Measurements from ENCODE around the gene ZCCHC14.

ZCCHC14 gene

DNA sequence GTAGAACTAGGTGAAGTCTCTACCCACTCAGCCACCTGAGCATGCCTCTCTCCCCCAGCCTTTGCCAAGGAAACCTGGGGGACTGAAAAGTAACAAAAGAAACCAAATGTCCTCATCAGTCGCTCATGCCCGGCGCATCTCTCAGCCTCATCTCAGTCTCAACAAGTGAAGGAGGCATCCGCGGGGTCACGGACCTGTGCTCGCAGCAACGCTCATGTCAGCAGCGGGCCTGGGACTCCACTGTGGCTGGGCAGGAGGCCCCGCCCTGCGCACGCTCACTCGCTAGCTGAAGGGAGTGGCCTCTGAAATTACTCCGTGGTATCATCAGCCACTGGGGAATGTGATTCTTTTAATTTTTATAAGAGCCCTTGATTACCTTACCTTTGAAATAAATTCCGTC lies 69.4 kb downstream of the ZCCHC14 start:
- DNase-seq: no peak

DNA sequence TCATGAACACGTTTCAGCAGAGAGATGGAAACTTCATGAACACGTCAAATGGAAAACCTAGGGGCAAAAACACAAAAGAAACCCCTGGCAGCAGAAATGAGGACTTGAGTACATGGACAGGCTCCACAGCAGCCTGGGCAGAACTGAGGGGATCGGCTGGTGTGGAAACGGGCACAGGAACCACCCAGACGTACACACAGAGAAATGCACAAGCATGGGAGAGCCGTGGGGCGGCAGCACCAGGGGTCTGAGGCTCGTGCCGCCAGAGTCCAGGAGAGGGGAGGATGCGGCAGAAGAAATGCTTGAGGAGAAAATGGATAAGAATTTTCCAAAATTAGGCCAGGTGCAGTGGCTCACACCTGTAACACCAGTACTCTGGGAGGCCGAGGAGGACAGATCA lies 70.7 kb downstream of the ZCCHC14 start:
- no peak for DNase-seq

DNA sequence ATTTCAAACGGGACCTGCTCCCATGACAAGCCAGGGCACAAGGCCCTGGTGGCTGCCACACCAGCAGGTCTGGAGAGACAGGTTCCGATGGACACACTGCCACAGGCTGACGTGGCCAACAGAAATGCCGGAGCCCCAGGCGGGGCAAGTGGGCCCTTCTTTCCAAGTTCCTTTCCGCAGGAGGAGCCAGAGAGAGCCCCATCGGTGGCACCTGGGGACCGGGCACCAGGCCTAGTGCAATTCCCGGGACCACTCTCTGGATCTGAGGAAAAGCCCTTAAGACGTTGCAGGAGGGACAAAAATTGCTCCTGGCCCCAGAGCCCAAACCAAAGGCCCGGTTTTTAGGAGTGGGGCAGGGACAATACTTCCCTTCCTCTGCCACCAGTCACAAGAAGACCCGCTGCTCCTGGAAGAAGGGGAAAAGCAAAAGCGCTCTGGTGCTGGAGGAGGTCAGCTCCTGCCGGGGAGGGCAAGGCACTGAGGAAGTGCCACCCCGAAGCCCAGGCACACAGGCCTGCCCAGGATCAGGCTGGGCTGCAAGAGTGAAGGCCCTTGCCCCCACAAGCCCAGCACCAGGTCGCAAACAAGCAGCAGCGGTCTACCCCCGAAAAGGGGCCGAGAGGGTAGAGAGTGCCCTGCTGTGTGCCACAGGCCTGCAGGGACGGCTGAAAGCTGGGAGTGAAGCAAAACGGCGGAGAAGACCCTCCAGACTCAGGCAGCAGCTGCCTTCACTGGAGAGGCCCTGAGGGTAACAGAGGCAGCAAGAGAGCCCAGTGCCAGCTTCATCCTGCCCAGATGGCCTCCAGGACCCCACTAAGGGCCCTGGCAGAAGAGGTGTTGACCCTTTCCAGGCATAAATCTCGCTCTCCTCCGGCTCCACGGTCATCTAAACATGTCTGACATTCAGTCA lies 71.6 kb downstream of the ZCCHC14 start:
- DNase-seq: no peak

DNA sequence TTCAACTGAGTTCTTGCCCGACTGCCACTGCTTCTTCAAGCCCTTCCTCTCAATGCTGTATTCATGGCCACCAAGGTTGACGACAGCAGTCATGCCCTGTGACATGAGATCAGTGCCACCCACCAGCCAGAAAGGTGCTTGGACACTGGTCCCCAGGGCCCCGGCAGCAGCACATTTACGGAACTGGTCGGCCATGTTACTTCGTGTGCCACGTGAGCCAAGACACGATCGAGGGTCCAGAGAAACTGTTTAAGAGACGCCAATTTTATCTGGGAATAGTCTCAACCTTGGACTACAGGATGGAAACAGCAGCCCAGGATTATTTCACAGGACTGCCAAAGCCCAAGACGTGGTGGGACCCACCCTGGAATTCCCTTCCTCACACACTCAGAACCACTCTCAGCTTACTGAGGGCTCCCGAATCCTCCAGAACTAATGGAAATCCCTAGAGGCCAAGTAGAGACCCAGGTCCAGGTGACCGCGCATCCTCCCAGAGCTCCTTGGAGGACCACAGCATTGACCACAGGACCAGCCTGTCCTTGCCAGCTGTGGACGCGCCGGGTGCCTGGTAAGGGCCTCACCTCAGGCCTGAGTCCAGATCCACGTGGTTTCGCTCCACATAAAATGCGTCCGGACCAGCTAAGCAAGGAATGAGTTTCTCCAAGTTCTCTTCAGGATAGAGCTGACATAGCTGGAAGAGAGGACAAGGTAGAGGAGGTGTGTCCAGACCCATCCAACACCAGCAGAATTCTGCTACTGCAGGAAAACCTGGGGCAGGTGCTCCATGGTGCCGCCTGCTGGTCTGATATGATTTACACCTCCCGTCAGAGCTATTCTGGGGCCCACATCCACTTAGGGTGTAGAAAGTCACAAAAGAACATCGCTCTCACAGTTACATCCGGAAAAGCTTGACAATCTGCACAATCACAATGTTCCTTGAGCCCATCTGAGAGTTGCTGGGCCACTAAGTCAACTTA lies 72.5 kb downstream of the ZCCHC14 start:
- DNase-seq: no peak

DNA sequence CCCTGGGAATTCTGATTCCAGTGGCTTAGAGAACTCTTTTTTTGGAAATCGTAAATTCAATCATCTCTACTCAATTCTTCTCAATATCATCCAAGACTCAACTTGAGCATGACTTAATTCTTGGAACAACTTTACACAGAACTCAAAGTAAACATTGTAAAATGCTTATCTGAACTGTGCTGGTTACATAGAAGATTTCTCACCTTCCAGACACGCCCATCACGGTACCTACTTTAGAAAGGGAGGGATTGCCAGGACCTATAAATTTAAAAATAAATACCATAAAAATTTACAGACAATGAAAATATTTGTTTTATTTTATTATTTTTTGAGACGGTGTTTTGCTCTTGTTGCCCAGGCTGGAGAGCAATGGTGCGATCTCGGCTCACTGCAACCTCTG lies 74.2 kb downstream of the ZCCHC14 start:
- DNase-seq: no peak

DNA sequence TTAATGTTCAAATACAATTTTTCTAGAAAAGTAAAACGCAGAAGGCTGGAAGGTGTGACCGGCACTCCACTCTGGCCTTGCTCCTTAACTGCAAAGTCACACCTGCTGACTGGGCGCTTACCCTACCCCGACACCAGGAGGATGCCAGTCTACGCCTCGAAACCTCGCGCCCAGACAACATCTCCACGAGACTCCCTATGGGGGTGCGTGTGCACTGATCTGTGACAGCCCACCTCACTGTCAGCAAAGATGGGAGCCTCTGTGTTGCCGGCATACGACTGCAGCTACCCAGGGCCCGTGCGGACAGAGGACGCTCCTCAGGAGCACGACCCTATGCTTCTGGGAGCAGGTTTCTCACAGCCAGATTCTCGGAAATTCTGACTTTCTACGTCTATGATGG lies 74.6 kb downstream of the ZCCHC14 start:
- DNase-seq: no peak

DNA sequence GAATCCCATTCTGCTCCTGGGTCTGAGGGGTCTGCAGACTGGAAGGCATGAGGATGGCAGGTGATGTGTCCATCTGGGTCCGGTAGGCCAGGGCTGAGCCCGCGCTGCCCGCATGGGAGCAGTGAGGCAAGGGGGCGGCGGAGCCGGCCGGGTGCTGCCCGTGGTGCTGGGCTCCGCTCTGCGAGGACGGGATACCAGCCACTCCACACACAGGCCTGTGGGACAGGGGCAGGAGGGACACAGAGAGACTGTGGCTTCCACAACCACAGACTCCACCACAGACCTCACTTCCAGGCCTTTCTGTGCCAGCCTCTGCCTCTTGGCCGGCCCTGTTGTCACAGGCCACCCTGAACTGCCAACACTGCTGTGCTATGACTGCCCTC lies 75.3 kb downstream of the ZCCHC14 start:
- DNase-seq: no peak

DNA sequence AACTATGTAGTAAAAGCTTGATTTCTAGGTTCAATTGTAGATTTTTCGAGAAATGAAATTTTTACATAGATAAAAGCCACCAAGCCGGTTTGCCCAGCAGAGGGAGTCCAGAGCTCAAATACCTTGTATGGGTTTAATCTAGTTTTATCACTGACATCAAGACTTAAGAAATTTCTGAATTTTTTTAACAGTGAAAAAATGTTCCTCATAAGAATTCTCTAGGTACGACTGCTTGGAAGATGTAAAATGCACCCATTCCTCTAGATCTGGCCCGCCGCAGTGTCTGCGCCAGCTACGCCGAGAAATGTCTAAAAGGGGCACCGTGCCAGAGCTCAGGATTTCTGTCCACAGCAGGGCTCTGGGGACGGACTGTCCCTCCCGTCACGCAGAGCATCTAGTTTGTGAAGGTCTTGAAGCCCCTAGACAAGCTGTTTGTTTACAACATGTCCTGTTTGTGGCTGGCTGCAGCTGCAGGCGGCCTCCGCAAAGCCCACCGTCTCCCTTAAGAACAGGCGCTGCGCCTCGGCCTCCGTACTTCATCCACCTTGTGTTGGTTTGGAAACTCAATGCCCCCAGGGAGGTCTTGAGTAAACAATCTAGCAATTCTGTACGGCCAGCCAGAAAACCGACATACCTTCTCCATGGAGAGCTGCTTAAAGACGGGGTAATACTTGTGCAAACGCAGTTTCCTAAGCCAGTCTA lies 75.8 kb downstream of the ZCCHC14 start:
- peak; percentile 11 for DNase-seq

DNA sequence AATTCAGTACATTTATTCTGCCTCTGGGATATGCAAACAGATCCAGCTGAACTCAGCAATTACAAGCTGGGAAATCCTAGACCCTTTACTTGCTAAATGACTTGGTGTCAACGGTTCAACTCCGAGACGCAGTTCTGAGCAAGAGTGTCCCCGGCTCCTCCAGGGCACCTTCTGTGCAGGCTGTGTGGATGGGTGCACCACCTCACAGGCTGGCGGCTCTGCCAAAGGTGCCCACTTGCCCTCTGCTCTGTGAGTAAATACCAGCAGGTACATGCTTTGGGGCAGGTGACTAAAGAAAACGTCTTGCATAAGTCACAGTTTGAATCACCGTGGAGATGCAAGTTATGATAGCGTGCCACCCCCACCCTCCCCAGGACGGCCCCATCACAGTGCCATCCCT lies 77.4 kb downstream of the ZCCHC14 start:
- DNase-seq: no peak

DNA sequence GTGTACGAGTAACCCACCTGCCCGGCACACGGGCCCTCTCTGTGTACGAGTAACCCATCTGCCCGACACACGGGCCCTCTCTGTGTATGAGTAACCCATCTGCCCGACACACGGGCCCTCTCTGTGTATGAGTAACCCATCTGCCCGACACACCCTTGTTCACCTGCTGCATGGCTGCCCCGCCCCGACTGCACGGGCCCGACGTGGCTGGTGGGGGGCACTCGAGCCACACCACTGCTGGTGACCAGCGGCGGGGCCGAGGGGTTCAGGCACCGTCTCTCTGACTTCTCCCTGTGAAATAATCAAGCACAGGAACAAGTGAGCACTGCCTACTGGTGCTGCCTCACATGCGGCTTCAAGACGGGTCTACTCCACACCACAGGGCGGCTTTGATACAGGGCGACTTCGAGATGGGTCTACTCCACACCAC lies 78.6 kb downstream of the ZCCHC14 start:
- DNase-seq: no peak

DNA sequence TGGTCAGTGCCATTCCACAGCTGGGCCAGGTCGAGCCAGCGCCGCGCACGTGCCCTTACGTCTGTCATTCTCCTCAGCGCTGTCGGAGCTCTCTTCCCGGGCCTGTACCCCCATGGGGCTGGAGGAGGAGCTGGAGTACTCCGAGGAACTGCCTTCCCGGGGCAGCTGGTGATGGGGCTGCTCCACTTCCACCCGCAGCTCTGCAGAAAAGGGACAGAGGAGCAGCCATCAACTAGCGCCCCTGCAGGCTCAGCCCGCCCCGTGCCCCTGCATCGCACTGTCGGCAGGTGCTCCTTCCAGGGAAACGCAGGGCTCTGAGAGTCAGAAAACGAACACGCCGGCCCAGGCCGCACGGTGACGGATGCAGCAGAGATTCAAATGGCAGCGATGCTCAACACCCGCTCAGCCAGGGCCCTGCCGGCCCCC lies 79.8 kb downstream of the ZCCHC14 start:
- DNase-seq: no peak

DNA sequence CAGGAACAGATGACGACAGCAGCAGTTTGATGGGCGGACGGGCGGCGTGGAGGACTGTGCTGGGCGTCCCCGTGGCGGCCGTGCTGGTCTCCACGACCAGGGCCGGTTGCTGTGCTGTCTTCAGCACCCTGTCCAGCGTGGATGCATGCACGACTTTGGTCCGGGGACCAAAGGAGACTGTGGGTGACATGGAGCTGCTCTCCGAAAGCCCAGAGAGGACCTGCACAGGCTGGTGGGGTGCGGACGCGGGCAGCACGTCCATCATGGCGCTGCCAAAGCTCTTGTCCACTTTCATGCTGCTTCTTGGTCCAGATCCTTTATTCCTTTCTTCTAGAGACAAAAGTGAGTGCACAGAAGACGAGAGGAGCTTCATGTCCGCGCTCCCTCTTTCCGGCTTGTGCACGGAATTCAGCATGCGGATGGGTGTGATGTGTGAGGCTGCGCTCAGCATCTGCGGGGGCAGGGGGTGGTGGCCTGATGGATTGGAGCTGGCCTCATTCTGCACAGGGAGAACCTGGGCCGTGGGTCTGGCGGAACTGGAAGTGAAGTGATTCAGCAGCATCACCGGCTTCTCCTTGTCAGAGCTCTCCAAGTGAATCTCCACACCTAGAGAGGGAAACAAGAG lies 80.3 kb downstream of the ZCCHC14 start:
- DNase-seq: no peak

DNA sequence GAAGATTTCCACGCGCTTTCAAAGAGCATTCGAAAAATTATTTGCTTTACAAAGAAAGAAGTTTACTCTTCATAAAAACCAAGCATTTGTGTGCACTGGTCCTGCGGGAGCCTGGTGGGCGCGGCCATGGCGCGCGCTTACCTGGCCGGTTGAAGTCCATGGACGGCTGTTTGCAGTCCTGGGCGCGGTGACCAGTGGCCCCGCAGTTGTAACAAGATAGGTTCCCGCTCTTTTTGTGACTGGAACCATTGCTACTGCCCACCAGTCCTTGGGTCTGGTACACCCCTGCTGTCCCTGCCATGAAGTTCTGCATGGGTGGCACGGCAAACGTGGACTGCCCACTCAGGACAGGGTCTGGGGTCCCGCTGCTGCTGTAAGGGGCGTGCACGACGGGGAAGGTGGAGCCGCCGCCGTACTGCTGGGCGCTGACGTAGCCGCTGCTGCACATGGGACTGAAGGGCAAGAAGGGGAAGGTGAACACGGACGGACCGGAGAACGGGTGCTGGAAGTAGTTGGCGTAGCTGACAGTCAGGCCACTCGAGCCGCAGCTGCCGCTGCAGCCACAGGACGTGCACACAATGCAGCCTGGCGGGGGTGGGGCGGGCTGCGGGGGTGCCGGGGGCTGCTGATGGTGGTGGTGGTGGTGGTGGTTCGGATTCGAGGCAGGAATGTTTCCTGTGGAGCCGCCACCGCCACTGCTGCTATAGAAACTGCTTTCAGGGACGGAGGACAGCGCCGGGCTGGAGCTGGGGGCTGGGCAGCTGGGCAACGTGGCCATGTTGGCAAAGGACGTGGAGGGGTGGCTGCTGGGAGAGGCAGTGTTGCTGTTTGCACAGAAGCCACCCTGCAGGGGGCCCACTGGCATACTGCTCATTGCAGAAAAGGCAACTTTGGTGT lies 81.2 kb downstream of the ZCCHC14 start:
- no peak for DNase-seq

DNA sequence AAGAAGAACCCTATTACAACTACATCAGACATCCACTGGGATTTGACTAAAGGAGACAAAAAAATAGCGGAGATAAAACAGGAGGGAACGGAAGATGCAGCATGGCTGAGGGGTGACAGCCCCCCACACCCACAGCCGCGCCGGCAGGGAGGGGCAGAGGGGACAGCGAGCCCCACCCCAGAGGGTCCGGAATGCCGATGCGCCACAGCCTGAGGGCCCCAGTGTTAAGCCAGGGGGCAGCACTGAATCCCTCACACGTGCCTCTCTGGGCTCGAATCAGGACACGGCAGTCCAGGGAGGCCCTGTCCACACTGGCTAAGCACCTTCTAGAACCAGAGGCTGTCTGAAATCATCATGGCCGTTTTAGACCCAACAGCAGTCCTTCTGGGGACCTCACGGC lies 81.9 kb downstream of the ZCCHC14 start:
- no peak for DNase-seq

DNA sequence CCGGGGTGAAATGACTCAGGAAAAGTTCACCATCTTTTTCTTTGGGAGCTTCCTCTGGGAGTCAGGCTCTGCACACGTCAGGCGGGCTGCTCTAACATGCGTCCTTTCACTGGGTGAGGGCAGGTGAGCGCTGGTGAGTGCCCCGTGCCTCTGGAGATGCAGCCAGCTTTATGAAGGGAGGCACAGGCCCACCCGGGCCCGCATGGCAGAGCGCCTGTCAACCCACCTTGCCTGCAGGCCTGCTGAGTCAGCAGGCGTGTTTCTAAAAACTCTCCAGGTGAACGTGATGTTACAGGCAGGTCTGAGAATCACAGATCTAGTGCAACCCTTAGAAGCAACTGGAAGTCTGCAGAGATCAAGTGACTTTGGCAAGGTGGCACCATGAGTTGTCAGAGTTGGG lies 82.3 kb downstream of the ZCCHC14 start:
- DNase-seq: no peak

DNA sequence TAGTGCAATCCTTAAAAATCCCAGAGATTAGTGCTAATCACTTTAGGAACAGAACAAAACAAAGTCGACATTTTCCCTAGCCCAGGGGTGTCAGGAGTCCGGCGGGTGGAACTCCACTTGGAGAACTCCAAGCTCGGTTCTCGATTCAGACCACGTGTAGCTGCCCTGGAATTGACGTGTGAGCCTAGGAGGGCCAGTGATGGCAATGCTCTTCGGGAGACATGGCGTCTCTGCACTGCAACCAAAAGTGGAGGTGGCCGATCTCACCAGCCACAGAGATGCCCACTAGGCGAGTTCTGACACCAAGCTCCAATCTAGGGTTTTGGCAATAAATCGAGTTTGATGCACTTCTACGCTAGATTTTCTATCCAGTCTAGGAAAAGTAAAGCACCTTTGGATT lies 83.0 kb downstream of the ZCCHC14 start:
- no peak for DNase-seq

DNA sequence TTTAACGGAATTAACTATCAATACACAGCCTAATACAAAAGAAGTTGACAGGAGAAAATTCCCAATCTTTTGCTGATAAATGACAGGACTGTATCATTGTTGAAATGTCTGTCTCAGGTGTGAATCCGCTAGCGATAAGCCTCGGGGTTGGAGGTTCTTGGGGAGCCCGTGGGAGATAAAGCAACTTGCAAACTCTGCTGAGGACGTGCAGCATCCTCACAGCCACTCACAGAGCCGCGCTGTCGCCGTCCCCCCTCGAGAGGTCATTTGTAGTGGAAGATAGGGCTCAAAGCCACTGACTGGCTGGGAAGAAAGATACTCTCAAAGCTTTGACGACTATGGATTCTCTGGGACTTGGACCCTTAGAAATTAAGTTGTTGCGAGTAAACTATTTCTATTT lies 83.7 kb downstream of the ZCCHC14 start:
- DNase-seq: no peak

DNA sequence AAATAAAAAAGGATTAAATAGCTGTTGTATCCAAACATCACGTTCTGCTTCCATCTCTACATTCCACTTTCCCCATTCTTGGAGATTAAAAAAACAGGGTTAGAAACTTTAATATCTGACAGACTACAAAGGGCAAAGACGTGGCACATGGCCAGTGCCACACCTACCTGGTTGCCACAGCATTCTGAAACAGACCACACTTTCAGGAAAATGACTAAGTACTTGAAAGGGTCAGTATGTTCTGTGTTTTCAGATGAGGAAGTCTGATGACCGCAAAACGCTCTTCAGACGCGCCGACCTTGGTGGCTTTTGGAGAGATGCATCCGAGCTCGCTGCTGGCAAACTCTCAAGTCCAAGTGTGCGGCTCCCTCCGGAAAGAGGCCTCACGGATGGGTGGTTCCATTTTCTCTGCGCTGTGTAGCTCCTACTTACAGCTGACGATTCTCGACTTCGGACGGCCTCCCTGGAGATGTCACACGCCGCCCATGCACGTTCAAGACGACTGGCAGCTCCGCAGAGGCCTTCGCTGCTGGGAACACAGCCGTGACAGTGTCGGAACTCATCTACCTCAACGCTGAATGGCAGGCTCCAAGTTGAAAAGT lies 85.2 kb downstream of the ZCCHC14 start:
- no peak for DNase-seq

DNA sequence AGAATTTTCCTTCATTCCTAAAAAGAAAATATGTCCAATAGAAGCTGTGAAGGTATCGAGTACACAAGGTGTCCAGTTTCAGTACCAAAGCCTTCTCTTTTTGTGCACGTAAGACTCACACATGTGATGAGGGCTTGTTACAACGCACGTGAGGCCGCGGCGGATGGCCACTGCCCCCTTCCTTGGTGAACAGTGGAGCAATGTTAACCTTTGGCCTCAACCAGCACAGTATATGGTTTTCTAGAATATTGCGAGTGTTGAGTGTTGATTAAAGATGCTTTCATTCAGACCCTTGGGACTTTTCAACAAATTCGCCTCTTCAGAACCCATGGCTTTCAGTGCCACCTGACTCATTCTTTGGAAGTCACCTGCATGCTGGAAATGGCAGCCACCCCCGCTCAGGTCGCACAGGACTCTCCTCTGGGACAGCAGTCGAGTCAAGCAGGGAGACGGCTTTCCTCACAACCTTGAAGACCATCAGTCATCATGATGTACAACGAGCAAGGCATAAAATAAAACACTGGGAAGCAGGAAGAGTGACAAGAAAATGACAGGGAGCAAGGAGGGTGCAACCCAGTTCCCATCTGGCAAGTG lies 86.2 kb downstream of the ZCCHC14 start:
- DNase-seq: no peak

DNA sequence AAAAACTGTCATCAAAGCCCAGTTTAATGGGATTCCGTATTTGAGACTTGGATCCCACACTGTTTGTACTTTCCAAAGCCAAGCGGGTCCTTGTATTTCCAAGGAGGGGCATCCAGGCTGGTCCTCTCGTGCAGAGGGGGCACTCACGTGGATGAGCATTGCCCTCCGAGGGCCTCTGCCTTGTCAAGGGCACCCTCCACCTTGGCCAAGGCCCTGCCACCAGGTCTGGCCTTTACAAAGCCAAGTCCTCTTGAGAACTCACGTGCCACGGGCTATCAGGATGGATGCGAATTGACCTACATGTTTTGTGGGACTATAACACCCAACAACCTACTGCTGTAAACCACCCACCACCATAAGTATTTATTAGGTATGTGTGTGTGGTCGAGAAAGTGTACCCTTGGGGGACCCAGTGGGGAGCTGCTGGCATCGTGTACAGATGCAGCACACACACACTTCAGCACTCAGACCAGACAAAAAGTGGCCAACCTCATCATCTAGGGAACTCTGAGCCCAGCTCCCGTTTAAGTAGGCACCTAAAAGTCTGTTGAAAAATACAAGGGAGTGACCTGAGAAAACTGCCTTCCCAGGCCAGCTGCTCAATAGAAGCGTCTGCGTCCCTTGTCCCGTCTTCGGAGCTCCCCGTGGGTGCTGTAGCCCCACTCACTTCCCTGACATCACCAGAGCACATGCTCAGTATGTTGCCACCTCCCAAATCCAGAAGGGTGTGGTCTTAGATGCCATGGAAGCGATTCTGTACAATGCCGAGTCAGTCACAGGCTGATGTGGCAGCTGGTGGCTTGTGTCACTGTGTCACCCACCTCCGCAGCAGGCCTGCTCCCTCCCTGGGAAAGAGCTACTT lies 87.8 kb downstream of the ZCCHC14 start:
- DNase-seq: no peak
